ENCODE results near the gene TPCN2.
"Not testable (repeated sequence)": the region's sequence is repeated elsewhere in the genome, so short reads cannot be mapped to it uniquely, and the experiment has no call there.

Gene TPCN2

DNA sequence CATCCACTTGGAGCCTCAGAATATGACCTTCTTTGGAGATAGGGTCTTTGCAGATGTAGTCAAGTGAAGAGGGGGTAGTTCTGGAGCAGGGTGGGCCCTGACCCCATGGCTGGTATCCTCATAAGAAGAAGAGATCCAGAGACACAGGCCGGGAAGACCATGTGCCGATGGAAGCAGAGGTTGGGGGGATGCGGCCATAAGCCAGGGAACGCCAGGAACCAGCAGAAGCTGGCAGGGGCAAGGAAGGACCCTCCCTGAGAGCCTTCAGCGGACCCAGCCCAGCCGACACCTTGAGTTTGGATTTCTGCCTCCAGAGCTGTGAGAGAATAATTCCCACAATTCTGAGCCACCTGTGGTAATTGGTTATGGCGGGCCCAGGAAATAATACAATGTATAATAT, 80.9 kb downstream of the TPCN2 start:
- Histone ChIP-seq H3K4me3 (ENCODE audit: low read depth in 1 of 2, low read length in 2 of 2) (no peak overlapping the region), H3K36me3 (ENCODE audit: control insufficient read depth in 1 of 2, insufficient read depth in 2 of 2, low read length in 2 of 2) (no peaks in the 10 kb centered on the region), H3K9me3 (ENCODE audit: control insufficient read depth in 1 of 2, low read length in 2 of 2) (peaks cover 10 to 13% of the 10 kb centered on the region in 2 donors), H3K9ac (ENCODE audit: low read depth in 1 of 2, low read length in 2 of 2) (no peak overlapping the region), H3K27ac (ENCODE audit: low read depth, low read length) (no peak overlapping the region), H3K27me3 (ENCODE audit: control insufficient read depth in 1 of 2, insufficient read depth in 2 of 2, low read length in 2 of 2) (peaks cover 0 to 2% of the 10 kb centered on the region in 2 donors), H3K4me1 (ENCODE audit: control insufficient read depth in 1 of 2, insufficient read depth in 2 of 2, low read length in 2 of 2) (peaks cover 0 to 4% of the 10 kb centered on the region in 2 donors)

GRCh38 chr11:69130654-69131053, 81.9 kb downstream of the TPCN2 start:
- Histone ChIP-seq H3K9me3 (ENCODE audit: control insufficient read depth in 1 of 2, low read length in 2 of 2) (peaks cover 10 to 13% of the 10 kb centered on the region in 2 donors), H3K36me3 (ENCODE audit: control insufficient read depth in 1 of 2, insufficient read depth in 2 of 2, low read length in 2 of 2) (no peaks in the 10 kb centered on the region), H3K4me3 (ENCODE audit: low read depth in 1 of 2, low read length in 2 of 2) (no peak overlapping the region), H3K4me1 (ENCODE audit: control insufficient read depth in 1 of 2, insufficient read depth in 2 of 2, low read length in 2 of 2) (peaks cover 0 to 4% of the 10 kb centered on the region in 2 donors), H3K27ac (ENCODE audit: low read depth, low read length) (no peak overlapping the region), H3K27me3 (ENCODE audit: control insufficient read depth in 1 of 2, insufficient read depth in 2 of 2, low read length in 2 of 2) (peaks cover 0 to 2% of the 10 kb centered on the region in 2 donors), H3K9ac (ENCODE audit: low read depth in 1 of 2, low read length in 2 of 2) (no peak overlapping the region)

- Histone ChIP-seq H3K27me3 (ENCODE audit: control insufficient read depth in 1 of 2, insufficient read depth in 2 of 2, low read length in 2 of 2) (peaks cover 0 to 2% of the 10 kb centered on the region in 2 donors), H3K9ac (ENCODE audit: low read depth in 1 of 2, low read length in 2 of 2) (no peak overlapping the region), H3K9me3 (ENCODE audit: control insufficient read depth in 1 of 2, low read length in 2 of 2) (peaks cover 10 to 13% of the 10 kb centered on the region in 2 donors), H3K36me3 (ENCODE audit: control insufficient read depth in 1 of 2, insufficient read depth in 2 of 2, low read length in 2 of 2) (no peaks in the 10 kb centered on the region), H3K27ac (ENCODE audit: low read depth, low read length) (no peak overlapping the region), H3K4me3 (ENCODE audit: low read depth in 1 of 2, low read length in 2 of 2) (no peak overlapping the region), H3K4me1 (ENCODE audit: control insufficient read depth in 1 of 2, insufficient read depth in 2 of 2, low read length in 2 of 2) (peaks cover 0 to 4% of the 10 kb centered on the region in 2 donors)
Observed at GRCh38 chr11:69131121-69131566, 82.4 kb downstream of the TPCN2 start.

- peaks cover 0 to 4% of the 10 kb centered on the region in 2 donors for H3K4me1 ChIP-seq (ENCODE audit: control insufficient read depth in 1 of 2, insufficient read depth in 2 of 2, low read length in 2 of 2)
- no peak overlapping the region for H3K9ac ChIP-seq (ENCODE audit: low read depth in 1 of 2, low read length in 2 of 2)
- peaks cover 0 to 2% of the 10 kb centered on the region in 2 donors for H3K27me3 ChIP-seq (ENCODE audit: control insufficient read depth in 1 of 2, insufficient read depth in 2 of 2, low read length in 2 of 2)
- no peak overlapping the region for H3K27ac ChIP-seq (ENCODE audit: low read depth, low read length)
- H3K36me3 ChIP-seq (ENCODE audit: control insufficient read depth in 1 of 2, insufficient read depth in 2 of 2, low read length in 2 of 2), result no peaks in the 10 kb centered on the region
- no peak overlapping the region for H3K4me3 ChIP-seq (ENCODE audit: low read depth in 1 of 2, low read length in 2 of 2)
- peaks cover 10 to 13% of the 10 kb centered on the region in 2 donors for H3K9me3 ChIP-seq (ENCODE audit: control insufficient read depth in 1 of 2, low read length in 2 of 2)
Observed at GRCh38 chr11:69131644-69132300, 83.0 kb downstream of the TPCN2 start.

- H3K36me3 ChIP-seq (ENCODE audit: control insufficient read depth in 1 of 2, insufficient read depth in 2 of 2, low read length in 2 of 2), result no peaks in the 10 kb centered on the region
- peaks cover 0 to 2% of the 10 kb centered on the region in 2 donors for H3K27me3 ChIP-seq (ENCODE audit: control insufficient read depth in 1 of 2, insufficient read depth in 2 of 2, low read length in 2 of 2)
- no peak overlapping the region for H3K4me3 ChIP-seq (ENCODE audit: low read depth in 1 of 2, low read length in 2 of 2)
- H3K27ac ChIP-seq (ENCODE audit: low read depth, low read length), result no peak overlapping the region
- H3K9me3 ChIP-seq (ENCODE audit: control insufficient read depth in 1 of 2, low read length in 2 of 2), result peaks cover 10 to 13% of the 10 kb centered on the region in 2 donors
- H3K4me1 ChIP-seq (ENCODE audit: control insufficient read depth in 1 of 2, insufficient read depth in 2 of 2, low read length in 2 of 2), result peaks cover 0 to 4% of the 10 kb centered on the region in 2 donors
- H3K9ac ChIP-seq (ENCODE audit: low read depth in 1 of 2, low read length in 2 of 2), result no peak overlapping the region
Observed at GRCh38 chr11:69132301-69132670, 83.6 kb downstream of the TPCN2 start.

DNA sequence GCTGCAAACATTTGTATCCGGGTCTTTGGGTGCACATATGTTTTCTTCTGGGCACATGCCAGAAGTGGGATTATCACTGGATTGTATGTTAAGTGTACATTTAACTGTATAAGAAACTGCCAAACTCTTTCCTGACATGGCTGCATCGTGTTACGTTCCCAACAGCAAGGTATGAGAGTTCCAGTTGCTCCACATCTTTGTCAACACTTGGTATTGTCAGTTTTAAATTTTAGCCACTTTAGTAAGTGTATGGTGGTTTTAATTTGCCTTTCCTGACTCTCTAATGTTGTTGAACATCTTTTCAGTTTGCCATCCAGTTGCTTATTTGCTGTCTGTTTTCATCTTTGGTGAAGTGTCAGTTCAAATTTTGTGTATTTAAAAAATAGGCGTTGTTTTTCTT, 84.5 kb downstream of the TPCN2 start:
- Histone ChIP-seq H3K9me3 (ENCODE audit: control insufficient read depth in 1 of 2, low read length in 2 of 2) (peaks cover 10% of the 10 kb centered on the region in 2 donors), H3K36me3 (ENCODE audit: control insufficient read depth in 1 of 2, insufficient read depth in 2 of 2, low read length in 2 of 2) (no peaks in the 10 kb centered on the region), H3K27me3 (ENCODE audit: control insufficient read depth in 1 of 2, insufficient read depth in 2 of 2, low read length in 2 of 2) (peaks cover 0 to 2% of the 10 kb centered on the region in 2 donors), H3K4me1 (ENCODE audit: control insufficient read depth in 1 of 2, insufficient read depth in 2 of 2, low read length in 2 of 2) (peaks cover 0 to 4% of the 10 kb centered on the region in 2 donors), H3K4me3 (ENCODE audit: low read depth in 1 of 2, low read length in 2 of 2) (no peak overlapping the region), H3K9ac (ENCODE audit: low read depth in 1 of 2, low read length in 2 of 2) (no peak overlapping the region), H3K27ac (ENCODE audit: low read depth, low read length) (no peak overlapping the region)

DNA sequence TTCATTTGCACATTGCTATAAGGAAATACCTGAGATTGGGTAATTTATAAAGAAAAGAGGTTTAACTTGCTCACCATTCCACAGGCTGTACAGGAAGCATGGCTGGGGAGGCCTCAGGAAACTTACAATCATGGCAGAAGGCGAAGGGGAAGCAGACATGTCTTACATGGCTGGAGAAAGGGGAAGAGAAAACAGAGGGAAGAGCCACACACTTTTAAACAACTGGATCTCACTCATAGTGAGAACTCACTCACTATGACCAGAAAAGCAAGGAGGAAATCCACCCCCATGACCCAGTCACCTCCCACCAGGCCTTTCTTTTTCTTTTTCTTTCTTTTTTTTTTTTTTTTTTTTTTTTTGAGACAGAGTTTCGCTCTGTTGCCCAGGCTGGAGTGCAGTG, 85.5 kb downstream of the TPCN2 start:
- H3K27me3 ChIP-seq (ENCODE audit: control insufficient read depth in 1 of 2, insufficient read depth in 2 of 2, low read length in 2 of 2); H3K27ac ChIP-seq (ENCODE audit: low read depth, low read length); H3K9me3 ChIP-seq (ENCODE audit: control insufficient read depth in 1 of 2, low read length in 2 of 2); H3K9ac ChIP-seq (ENCODE audit: low read depth in 1 of 2, low read length in 2 of 2); H3K4me3 ChIP-seq (ENCODE audit: low read depth in 1 of 2, low read length in 2 of 2); H3K36me3 ChIP-seq (ENCODE audit: control insufficient read depth in 1 of 2, insufficient read depth in 2 of 2, low read length in 2 of 2); H3K4me1 ChIP-seq (ENCODE audit: control insufficient read depth in 1 of 2, insufficient read depth in 2 of 2, low read length in 2 of 2): not testable (repeated sequence)

DNA sequence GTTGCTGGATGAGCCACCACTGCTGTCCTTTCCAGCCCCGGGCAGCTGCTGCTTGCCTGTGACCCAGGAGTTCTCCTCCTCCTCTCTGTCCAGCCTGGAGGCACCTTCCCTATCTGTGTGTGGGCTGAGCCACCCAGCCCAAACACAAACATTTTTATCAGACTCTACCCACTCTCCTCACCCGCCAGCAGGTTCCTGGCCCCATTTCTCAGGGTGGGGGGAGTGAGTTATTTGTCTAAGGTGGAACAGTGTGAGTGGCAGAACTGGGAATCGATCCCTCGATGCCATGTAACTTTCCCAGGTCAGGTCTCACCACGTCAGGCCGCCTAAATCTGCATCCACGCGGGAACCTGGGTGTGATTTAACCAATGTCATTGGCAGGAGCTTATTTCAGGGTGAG, 86.2 kb downstream of the TPCN2 start:
- Histone ChIP-seq H3K27ac (ENCODE audit: low read depth, low read length) (no peak overlapping the region), H3K4me3 (ENCODE audit: low read depth in 1 of 2, low read length in 2 of 2) (no peak overlapping the region), H3K9me3 (ENCODE audit: control insufficient read depth in 1 of 2, low read length in 2 of 2) (peaks cover 6% of the 10 kb centered on the region in 2 donors), H3K27me3 (ENCODE audit: control insufficient read depth in 1 of 2, insufficient read depth in 2 of 2, low read length in 2 of 2) (peaks cover 0 to 2% of the 10 kb centered on the region in 2 donors), H3K9ac (ENCODE audit: low read depth in 1 of 2, low read length in 2 of 2) (no peak overlapping the region), H3K36me3 (ENCODE audit: control insufficient read depth in 1 of 2, insufficient read depth in 2 of 2, low read length in 2 of 2) (no peaks in the 10 kb centered on the region), H3K4me1 (ENCODE audit: control insufficient read depth in 1 of 2, insufficient read depth in 2 of 2, low read length in 2 of 2) (peaks cover 0 to 4% of the 10 kb centered on the region in 2 donors)

- peaks cover 6% of the 10 kb centered on the region in 2 donors for H3K9me3 ChIP-seq (ENCODE audit: control insufficient read depth in 1 of 2, low read length in 2 of 2)
- no peak overlapping the region for H3K9ac ChIP-seq (ENCODE audit: low read depth in 1 of 2, low read length in 2 of 2)
- peaks cover 0 to 4% of the 10 kb centered on the region in 2 donors for H3K4me1 ChIP-seq (ENCODE audit: control insufficient read depth in 1 of 2, insufficient read depth in 2 of 2, low read length in 2 of 2)
- no peak overlapping the region for H3K4me3 ChIP-seq (ENCODE audit: low read depth in 1 of 2, low read length in 2 of 2)
- H3K36me3 ChIP-seq (ENCODE audit: control insufficient read depth in 1 of 2, insufficient read depth in 2 of 2, low read length in 2 of 2), result no peaks in the 10 kb centered on the region
- peaks cover 0 to 2% of the 10 kb centered on the region in 2 donors for H3K27me3 ChIP-seq (ENCODE audit: control insufficient read depth in 1 of 2, insufficient read depth in 2 of 2, low read length in 2 of 2)
- H3K27ac ChIP-seq (ENCODE audit: low read depth, low read length), result no peak overlapping the region
Observed at GRCh38 chr11:69135420-69136363, 87.0 kb downstream of the TPCN2 start.

DNA sequence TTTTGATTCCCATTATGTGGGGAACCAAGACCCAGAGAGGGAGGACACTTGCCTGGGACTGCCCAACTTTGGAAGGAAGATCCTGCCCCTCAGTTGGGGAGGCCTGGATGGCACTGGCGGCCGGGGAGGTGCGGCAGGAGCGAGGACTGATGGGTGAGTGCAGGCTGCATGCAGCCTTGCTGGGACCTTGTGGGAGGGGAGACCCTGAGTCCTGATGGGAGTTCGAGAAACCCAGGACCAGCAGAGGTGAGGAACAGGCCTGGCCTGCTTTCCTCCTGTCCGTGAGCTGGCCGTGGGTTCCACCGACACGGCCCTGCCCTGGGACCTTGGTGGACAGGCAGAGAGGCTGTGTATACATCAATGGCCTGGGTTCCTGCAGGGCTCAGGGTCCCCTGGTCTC, 87.7 kb downstream of the TPCN2 start:
- H3K4me1 ChIP-seq (ENCODE audit: control insufficient read depth in 1 of 2, insufficient read depth in 2 of 2, low read length in 2 of 2), result peaks cover 0 to 4% of the 10 kb centered on the region in 2 donors
- H3K9ac ChIP-seq (ENCODE audit: low read depth in 1 of 2, low read length in 2 of 2), result no peak overlapping the region
- peaks cover 6% of the 10 kb centered on the region in 2 donors for H3K9me3 ChIP-seq (ENCODE audit: control insufficient read depth in 1 of 2, low read length in 2 of 2)
- H3K27me3 ChIP-seq (ENCODE audit: control insufficient read depth in 1 of 2, insufficient read depth in 2 of 2, low read length in 2 of 2), result peaks cover 0 to 2% of the 10 kb centered on the region in 2 donors
- H3K4me3 ChIP-seq (ENCODE audit: low read depth in 1 of 2, low read length in 2 of 2), result no peak overlapping the region
- H3K36me3 ChIP-seq (ENCODE audit: control insufficient read depth in 1 of 2, insufficient read depth in 2 of 2, low read length in 2 of 2), result no peaks in the 10 kb centered on the region
- H3K27ac ChIP-seq (ENCODE audit: low read depth, low read length), result no peak overlapping the region

Measured in duodenal mucosa (tissue), 2 donors.